Natural killer cell (primary cell): Measurements from ENCODE around the gene WNK4. TPM values are rescaled to one million over a fixed set of nuclear protein-coding genes. Genes with fewer than 3 reads are reported as not detected.

Source experiments
- ATAC-seq, 3 donors: fragments of 150-1000 bp in 2 of 3; fragments of 200-7000 bp in 1 of 3; cut with Tn5 transposase; 1 replicate in 1 of 3; 2 replicates in 2 of 3; pipeline ENCODE4 v1.10.0; 2021; ENCODE audit warnings: mild to moderate bottlenecking in 2 of 3, moderate library complexity in 2 of 3
- DNase-seq, 2 donors: peaks; one replicate each; pipeline versions ENCODE4 v3.0.0 to v3.0.0-alpha.2; 2013 to 2021; ENCODE audit warnings: mixed read lengths in 1 of 2
- H3K27ac ChIP-seq: one replicate; pipeline ENCODE4 v1.5.1; 2013; ENCODE audit warnings: mild to moderate bottlenecking, low read length
- H3K27me3 ChIP-seq: one replicate; pipeline ENCODE4 v1.6.1; 2013; ENCODE audit warnings: low read length; ENCODE audit not compliant: control insufficient read depth, insufficient read depth
- H3K36me3 ChIP-seq: one replicate; pipeline ENCODE4 v1.6.1; 2013; ENCODE audit warnings: low read length; ENCODE audit not compliant: control insufficient read depth, insufficient read depth
- H3K4me1 ChIP-seq: one replicate; pipeline ENCODE4 v1.6.1; 2013; ENCODE audit warnings: low read length; ENCODE audit not compliant: control insufficient read depth, insufficient read depth
- H3K4me3 ChIP-seq: one replicate; pipeline ENCODE4 v1.5.1; 2013; ENCODE audit warnings: low read length
- H3K9me3 ChIP-seq: one replicate; pipeline ENCODE4 v1.6.1; 2013; ENCODE audit warnings: low read length; ENCODE audit not compliant: control insufficient read depth, insufficient read depth
- H3K27ac Mint-ChIP-seq, 2 donors: one replicate each; pipeline ENCODE4 v1.8.0; 2022; ENCODE audit warnings: mild to moderate bottlenecking in 2 of 2, mixed read lengths in 2 of 2, moderate library complexity in 1 of 2
- H3K27me3 Mint-ChIP-seq, 2 donors: one replicate each; pipeline ENCODE4 v1.8.0; 2022; ENCODE audit warnings: low read depth in 2 of 2, mixed read lengths in 2 of 2
- H3K36me3 Mint-ChIP-seq: one replicate; pipeline ENCODE4 v1.8.0; 2022; ENCODE audit warnings: mixed read lengths
- H3K4me1 Mint-ChIP-seq, 2 donors: one replicate each; pipeline ENCODE4 v1.8.0; 2022; ENCODE audit warnings: mixed read lengths in 2 of 2
- H3K4me3 Mint-ChIP-seq: one replicate; pipeline ENCODE4 v1.8.0; 2022; ENCODE audit warnings: mild to moderate bottlenecking, moderate library complexity, mixed read lengths
- H3K9me3 Mint-ChIP-seq, 2 donors: one replicate each; pipeline ENCODE4 v1.8.0; 2022; ENCODE audit warnings: mixed read lengths in 2 of 2
- CTCF ChIP-seq: fragments of 200-600 bp; IDR thresholded peaks from one replicate; pipeline ENCODE4 v1.8.0; 2022; ENCODE audit warnings: antibody characterized with exemption
- WGBS: methylation state at CpG from one replicate; pipeline ENCODE4 v1.1.7; 2013; ENCODE audit warnings: missing lambda C conversion rate; ENCODE audit not compliant: insufficient coverage; 5-methylcytosine and 5-hydroxymethylcytosine counted together
- intact Hi-C: fragments of 100-400 bp; cut with micrococcal nuclease; formaldehyde crosslinking; loops from one replicate; pipeline ENCODE4 v1.14.2; 2022
- total RNA-seq, 4 donors: library from RNA; stranded (reverse); fragments of 120-200 nt in 1 of 4; gene quantifications; one replicate each; pipeline versions ENCODE4 v1.2.3 to v1.2.4, GENCODE V29; 2013 to 2022

Gene WNK4
- total RNA-seq, 3 donors from 2014 or later (not counting 1 experiment from before 2014, with no cell fraction given): 0.09 to 0.13 TPM; not detected in 1

GRCh38 chr17:42803074-42803883, 22.9 kb downstream of the WNK4 start:
- no peaks in the 10 kb centered on the region for H3K36me3 ChIP-seq
- Mint-ChIP-seq H3K9me3 (no peaks in the 10 kb centered on the region), H3K27ac (no peak overlapping the region), H3K27me3 (peaks cover 0 to 3% of the 10 kb centered on the region in 2 donors), H3K4me1 (peaks cover 7% of the 10 kb centered on the region in 2 donors), H3K4me3 (no peak overlapping the region), H3K36me3 (no peaks in the 10 kb centered on the region)
- H3K4me1 ChIP-seq: peaks cover 8% of the 10 kb centered on the region
- intact Hi-C loops: no loop called here
- H3K27me3 ChIP-seq: no peaks in the 10 kb centered on the region
- no peaks in the 10 kb centered on the region for H3K9me3 ChIP-seq
- H3K4me3 ChIP-seq: no peak overlapping the region
- ATAC-seq: no peak
- no peak for TF ChIP-seq CTCF
- no peak overlapping the region for H3K27ac ChIP-seq
- WGBS: 84% methylated on average over 2 of the region's 2 CpGs
- no peak for DNase-seq

DNA sequence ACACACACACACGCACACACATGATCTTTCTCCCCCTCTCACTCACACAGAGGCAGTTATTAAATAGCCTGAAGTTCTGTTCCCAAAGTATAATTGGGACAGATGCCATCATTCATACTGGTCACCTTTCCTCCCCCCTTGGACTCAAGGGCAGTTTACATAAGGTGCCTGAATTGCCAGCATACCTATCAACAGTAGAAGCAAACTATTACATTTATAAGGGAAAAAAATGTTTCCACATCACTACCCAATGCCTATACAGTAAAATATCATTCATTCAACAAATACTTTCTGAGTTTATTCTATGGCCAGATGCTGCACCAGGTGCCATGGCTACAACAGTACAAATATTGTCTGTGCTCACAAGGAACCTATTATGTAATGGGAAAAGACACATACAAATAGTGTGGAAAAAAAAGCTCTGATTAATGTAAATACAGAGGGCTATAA, 24.5 kb downstream of the WNK4 start:
- Histone ChIP-seq H3K4me3 (no peak overlapping the region), H3K27me3 (no peaks in the 10 kb centered on the region), H3K27ac (no peak overlapping the region), H3K9me3 (no peaks in the 10 kb centered on the region), H3K36me3 (peaks cover 8% of the 10 kb centered on the region), H3K4me1 (no peaks in the 10 kb centered on the region)
- Mint-ChIP-seq H3K4me1 (no peaks in the 10 kb centered on the region), H3K27me3 (no peaks in the 10 kb centered on the region), H3K27ac (no peak overlapping the region), H3K36me3 (no peaks in the 10 kb centered on the region), H3K4me3 (no peak overlapping the region), H3K9me3 (no peaks in the 10 kb centered on the region)
- 96% methylated on average over 1 of the region's 1 CpG for WGBS
- no peak for TF ChIP-seq CTCF
- DNase-seq (no peak), ATAC-seq (no peak)
- intact Hi-C loops: no loop called here

DNA sequence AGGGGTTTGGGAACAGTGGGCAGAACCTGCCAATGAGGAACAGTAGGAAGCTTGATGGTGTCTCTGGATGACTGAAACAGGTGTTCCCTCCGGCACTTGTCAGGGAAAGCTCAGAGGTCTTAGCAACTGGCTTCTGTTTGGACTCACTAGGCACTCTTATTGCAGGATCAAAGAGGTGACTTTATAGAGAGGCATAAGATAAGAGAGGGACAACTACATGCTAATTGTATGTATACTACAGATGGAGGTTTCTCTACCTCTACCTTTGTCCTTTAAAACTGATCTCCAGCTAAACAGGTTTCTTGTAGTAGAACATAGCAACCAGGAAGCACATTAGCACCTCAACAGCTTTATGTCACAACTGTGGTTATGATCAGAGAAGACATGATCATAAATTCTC, 25.8 kb downstream of the WNK4 start:
- Mint-ChIP-seq H3K4me3 (no peak overlapping the region), H3K27ac (no peak overlapping the region), H3K9me3 (no peaks in the 10 kb centered on the region), H3K27me3 (no peaks in the 10 kb centered on the region), H3K36me3 (peaks cover 8% of the 10 kb centered on the region), H3K4me1 (no peaks in the 10 kb centered on the region)
- Histone ChIP-seq H3K36me3 (peaks cover 20% of the 10 kb centered on the region), H3K9me3 (no peaks in the 10 kb centered on the region), H3K27me3 (no peaks in the 10 kb centered on the region), H3K4me1 (no peaks in the 10 kb centered on the region), H3K27ac (no peak overlapping the region), H3K4me3 (no peak overlapping the region)
- TF ChIP-seq CTCF: no peak
- intact Hi-C loops: no loop called here
- ATAC-seq (no peak), DNase-seq (no peak)
- WGBS: 95% methylated on average over 1 of the region's 1 CpG
